Panc1 (cell line): ENCODE results near the gene MIOX.

ENCODE experiments used
- POLR2AphosphoS5 ChIP-seq: IDR thresholded peaks from 2 replicates; pipeline ENCODE4 v1.6.1; 2012; ENCODE audit warnings: mild to moderate bottlenecking, low read depth, low read length, moderate library complexity
- TCF7L2 ChIP-seq: IDR thresholded peaks from 2 replicates; pipeline ENCODE4 v1.6.1; 2011; ENCODE audit warnings: mild to moderate bottlenecking, low read depth, low read length, inconsistent platforms
- TF ChIP-seq, protein P1 (sequence below): fragments of 450-650 bp; IDR thresholded peaks from 2 replicates; pipeline ENCODE4 v1.5.1; 2017; ENCODE audit warnings: mild to moderate bottlenecking

GRCh38 chr22:50488006-50488677 lies 1.5 kb downstream of the MIOX start:
- TF ChIP-seq, protein P1, sequence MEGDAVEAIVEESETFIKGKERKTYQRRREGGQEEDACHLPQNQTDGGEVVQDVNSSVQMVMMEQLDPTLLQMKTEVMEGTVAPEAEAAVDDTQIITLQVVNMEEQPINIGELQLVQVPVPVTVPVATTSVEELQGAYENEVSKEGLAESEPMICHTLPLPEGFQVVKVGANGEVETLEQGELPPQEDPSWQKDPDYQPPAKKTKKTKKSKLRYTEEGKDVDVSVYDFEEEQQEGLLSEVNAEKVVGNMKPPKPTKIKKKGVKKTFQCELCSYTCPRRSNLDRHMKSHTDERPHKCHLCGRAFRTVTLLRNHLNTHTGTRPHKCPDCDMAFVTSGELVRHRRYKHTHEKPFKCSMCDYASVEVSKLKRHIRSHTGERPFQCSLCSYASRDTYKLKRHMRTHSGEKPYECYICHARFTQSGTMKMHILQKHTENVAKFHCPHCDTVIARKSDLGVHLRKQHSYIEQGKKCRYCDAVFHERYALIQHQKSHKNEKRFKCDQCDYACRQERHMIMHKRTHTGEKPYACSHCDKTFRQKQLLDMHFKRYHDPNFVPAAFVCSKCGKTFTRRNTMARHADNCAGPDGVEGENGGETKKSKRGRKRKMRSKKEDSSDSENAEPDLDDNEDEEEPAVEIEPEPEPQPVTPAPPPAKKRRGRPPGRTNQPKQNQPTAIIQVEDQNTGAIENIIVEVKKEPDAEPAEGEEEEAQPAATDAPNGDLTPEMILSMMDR = no peak
- TF ChIP-seq POLR2AphosphoS5 (no peak), TCF7L2 (no peak)
